Measurements from ENCODE around the gene STXBP4.

- no peak for TF ChIP-seq CTCF (conservative IDR thresholded peaks at IDR 0.05; ENCODE audit: low read depth in 2 of 2)
- no peak for TF ChIP-seq REST (IDR thresholded peaks at IDR 0.05; ENCODE audit: unreplicated experiment)
- no peak for TF ChIP-seq STAT1 (IDR thresholded peaks at IDR 0.05; ENCODE audit: unreplicated experiment)
- no peak for TF ChIP-seq POLR2AphosphoS5 (IDR thresholded peaks at IDR 0.05; ENCODE audit: low read depth)
- no peak for TF ChIP-seq EZH2phosphoT487 (IDR thresholded peaks at IDR 0.05; ENCODE audit: unreplicated experiment)
- TF ChIP-seq ZNF114 (CRISPR knock-in tag; IDR thresholded peaks at IDR 0.05): no peak
- TF ChIP-seq EZH2 (IDR thresholded peaks at IDR 0.05; ENCODE audit: low read depth, unreplicated experiment): no peak
- no peak for TF ChIP-seq CREB1 (CRISPR knock-in tag; IDR thresholded peaks at IDR 0.05; ENCODE audit: low read depth)
- no peak for TF ChIP-seq JUNB (IDR thresholded peaks at IDR 0.05; ENCODE audit: unreplicated experiment)
- no peak for TF ChIP-seq NANOG (IDR thresholded peaks at IDR 0.05; ENCODE audit: borderline replicate concordance)
Observed at GRCh38 chr17:55163408-55163807, 194.8 kb downstream of the STXBP4 start.
